ENCODE results near the gene ARID2. TPM values are rescaled to one million over a fixed set of nuclear protein-coding genes. Genes with fewer than 3 reads are reported as not detected.

The ARID2 gene
- total and polyA plus RNA-seq, 2 of the 13 experiments (the other 11 are each of a cell fraction or from before 2014, with no cell fraction given): 15.9 to 22.2 TPM

GRCh38 chr12:45713078-45713477, 16.4 kb upstream of the ARID2 start (continued):
- TF ChIP-seq ZNF646 (CRISPR knock-in tag; IDR thresholded peaks at IDR 0.05) (no peak), NFRKB (IDR thresholded peaks at IDR 0.05) (no peak), GZF1 (CRISPR knock-in tag; IDR thresholded peaks at IDR 0.05) (no peak), ZNF550 (CRISPR knock-in tag; IDR thresholded peaks at IDR 0.05; ENCODE audit: borderline replicate concordance) (no peak), MTA3 (CRISPR knock-in tag; IDR thresholded peaks at IDR 0.05) (no peak)

GRCh38 chr12:45718306-45718705, 11.2 kb upstream of the ARID2 start:
- H4K20me1 ChIP-seq (ENCODE audit: insufficient read depth, low read length): no peaks in the 10 kb centered on the region
- intact Hi-C loops (cut with micrococcal nuclease; ENCODE audit: unreplicated experiment): no loop called here
- CTCF ChIA-PET (ENCODE audit: low intra/inter-chr PET ratio, low total read pairs): no interaction called here
- no peak for ATAC-seq
- H3K27ac ChIP-seq (ENCODE audit: extremely low read length, insufficient read depth, low read length): no peak overlapping the region
- no peak overlapping the region for H3K4me2 ChIP-seq (ENCODE audit: low read depth, low read length)
- no peaks in the 10 kb centered on the region for H3K9me3 ChIP-seq (ENCODE audit: low read length)
- H2AFZ ChIP-seq (ENCODE audit: low read length): no peak overlapping the region
- TF ChIP-seq HMGXB3 (CRISPR knock-in tag; IDR thresholded peaks at IDR 0.05; ENCODE audit: borderline replicate concordance) (no peak), ZFAT (CRISPR knock-in tag; conservative IDR thresholded peaks at IDR 0.05) (no peak), RFX1 (IDR thresholded peaks at IDR 0.05) (no peak), ZNF747 (CRISPR knock-in tag; IDR thresholded peaks at IDR 0.05; ENCODE audit: borderline replicate concordance) (no peak), ZNF317 (CRISPR knock-in tag; IDR thresholded peaks at IDR 0.05) (no peak), TEAD2 (CRISPR knock-in tag; IDR thresholded peaks at IDR 0.05) (no peak), PRPF4 (IDR thresholded peaks at IDR 0.05; ENCODE audit: low read depth, low read length, poor library complexity, severe bottlenecking) (no peak)
- BruUV-seq (replicated peaks): no TSS peak
- H3K4me3 ChIP-seq (replicated peaks in 1 of 3; ENCODE audit: insufficient read depth in 1 of 3, low read depth in 2 of 3, low read length in 3 of 3): no peak overlapping the region
- WGBS (ENCODE audit: low lambda C conversion rate): 72% methylated on average over 4 of the region's 4 CpGs
- H3K4me1 ChIP-seq (ENCODE audit: insufficient read depth, low read length): peaks cover 13% of the 10 kb centered on the region
- in situ Hi-C loops (cut with HindIII; ENCODE audit: extremely low pct_ligation_motif_present, low pct_unique_long_range_greater_than_20kb): no loop called here
- POLR2A ChIA-PET: no interaction called here
- H3K9ac ChIP-seq (ENCODE audit: insufficient read depth, low read depth, low read length): no peak overlapping the region
- H3K36me3 ChIP-seq (replicated peaks in 1 of 2; ENCODE audit: control insufficient read depth in 1 of 2, insufficient read depth in 2 of 2, low read length in 2 of 2): no peaks in the 10 kb centered on the region
- peaks cover 9% of the 10 kb centered on the region for H3K79me2 ChIP-seq (ENCODE audit: insufficient read depth, low read length)
- no peak for DNase-seq (ENCODE audit: low spot score)
- FAIRE-seq: no peak
- H3K27me3 ChIP-seq (ENCODE audit: control insufficient read depth in 1 of 2, insufficient read depth in 2 of 2, low read length in 2 of 2): no peaks in the 10 kb centered on the region

Measured in HepG2 (cell line).